Activated CD4-positive, CD25-positive, alpha-beta regulatory T cell treated with anti-CD3 and anti-CD28 coated beads, Interleukin-2, amount 50 U/mL, for 16 hours (primary cell): ENCODE data around the gene MID2.
"Not testable (repeated sequence)": the region's sequence is repeated elsewhere in the genome, so short reads cannot be mapped to it uniquely, and the experiment has no call there.

Source experiments
- DNase-seq: peaks from one replicate; pipeline ENCODE4 v3.0.0-alpha.2; 2020; ENCODE audit warnings: low read depth, low spot score

Gene MID2

DNA sequence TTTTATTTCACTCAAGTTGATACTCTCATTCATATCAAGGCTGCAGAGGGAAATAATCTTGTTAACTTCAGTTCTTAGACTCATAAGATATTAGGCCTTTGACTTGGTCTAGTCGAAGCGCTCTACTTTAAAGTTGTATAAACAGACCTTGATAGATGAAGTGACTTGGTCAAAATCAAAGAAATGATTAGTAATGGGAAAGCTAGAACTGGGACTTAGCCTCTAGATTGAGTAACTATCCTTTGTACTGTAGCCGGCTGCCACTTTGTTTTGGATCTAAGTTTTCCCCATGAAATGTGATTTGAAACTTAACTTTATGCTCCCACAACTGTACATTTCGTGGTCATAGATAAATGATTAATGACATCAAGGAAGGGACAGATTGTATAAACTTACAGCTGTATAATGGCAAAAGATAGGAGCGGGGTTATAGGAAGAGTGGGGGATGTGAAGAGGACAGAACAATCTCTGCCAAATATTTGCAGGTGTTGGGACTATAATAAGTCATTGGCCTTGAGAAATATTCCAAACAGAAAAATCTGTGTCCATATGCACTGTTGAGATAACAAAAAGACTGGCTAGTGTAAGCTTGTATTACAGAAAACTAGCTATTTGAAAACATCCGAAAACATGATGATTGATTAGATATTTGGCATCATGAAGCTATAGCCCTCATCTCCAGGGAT lies 17.2 kb downstream of the MID2 start:
- no peak for DNase-seq

DNA sequence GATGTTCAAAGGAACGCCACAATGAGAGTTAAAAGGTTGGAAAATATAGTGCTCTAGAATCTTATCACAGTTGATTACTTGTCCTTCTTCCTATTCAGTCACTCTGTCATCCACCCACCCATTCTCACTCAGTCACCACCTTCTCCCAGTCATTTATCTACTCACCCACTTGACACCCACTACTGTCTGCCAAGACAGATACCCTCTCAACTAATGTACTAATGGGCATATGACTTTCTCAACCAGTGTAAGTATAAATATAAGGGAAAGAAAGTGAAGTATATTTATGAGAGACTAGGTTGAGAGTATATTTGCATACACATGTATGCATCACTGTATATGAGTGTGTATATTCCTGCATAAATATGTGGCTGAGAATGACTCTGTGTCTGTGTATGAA lies 20.0 kb downstream of the MID2 start:
- no peak for DNase-seq

DNA sequence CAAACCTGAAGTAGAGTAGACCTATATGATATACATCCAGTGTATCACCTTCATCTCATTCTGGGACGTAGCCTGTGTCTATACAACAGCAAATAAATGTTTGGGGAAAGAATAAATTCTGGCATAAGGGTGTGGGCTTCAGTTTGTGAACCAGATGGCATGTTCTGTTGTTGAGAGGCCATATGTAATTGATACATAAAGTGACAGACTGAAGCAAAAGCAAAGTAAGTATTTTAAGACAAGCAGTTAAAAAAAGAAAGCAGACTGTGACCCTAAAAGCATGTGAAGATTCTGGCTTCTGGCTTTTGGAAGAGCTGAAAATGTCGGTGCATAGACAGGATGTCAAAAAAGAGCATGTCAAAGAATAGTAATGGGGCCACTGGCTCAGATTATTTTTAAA lies 22.9 kb downstream of the MID2 start:
- DNase-seq, result no peak

DNA sequence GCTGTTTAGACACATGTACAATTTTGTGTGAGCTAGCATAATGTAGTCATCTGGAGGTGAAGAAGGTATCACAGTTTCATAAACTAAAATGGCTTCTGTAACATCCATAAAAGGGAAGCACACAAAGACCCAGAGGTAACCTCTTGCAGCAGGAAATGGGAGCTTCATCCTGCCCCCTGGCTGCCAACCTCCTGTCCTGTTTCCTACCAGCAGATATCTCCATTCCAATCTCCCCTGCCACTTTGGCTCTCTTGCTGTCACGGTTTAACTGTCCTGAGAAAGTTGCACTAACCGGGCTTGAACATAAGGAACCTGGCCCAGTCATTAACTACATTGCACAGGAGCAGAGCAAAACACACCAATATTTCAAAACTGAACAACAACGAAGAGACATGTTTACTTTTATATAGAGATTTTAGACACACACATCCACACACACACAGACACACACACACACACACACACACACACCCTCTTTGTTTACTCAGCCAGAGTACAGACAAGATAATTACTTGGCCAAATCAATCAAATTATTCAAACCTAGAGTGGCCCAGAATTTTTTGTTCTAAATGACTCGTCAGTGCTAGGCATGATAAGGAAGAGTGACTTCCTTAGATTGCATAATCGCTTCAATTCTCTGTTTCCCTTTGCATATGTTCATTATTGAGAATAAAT lies 24.2 kb downstream of the MID2 start:
- DNase-seq, result no peak

DNA sequence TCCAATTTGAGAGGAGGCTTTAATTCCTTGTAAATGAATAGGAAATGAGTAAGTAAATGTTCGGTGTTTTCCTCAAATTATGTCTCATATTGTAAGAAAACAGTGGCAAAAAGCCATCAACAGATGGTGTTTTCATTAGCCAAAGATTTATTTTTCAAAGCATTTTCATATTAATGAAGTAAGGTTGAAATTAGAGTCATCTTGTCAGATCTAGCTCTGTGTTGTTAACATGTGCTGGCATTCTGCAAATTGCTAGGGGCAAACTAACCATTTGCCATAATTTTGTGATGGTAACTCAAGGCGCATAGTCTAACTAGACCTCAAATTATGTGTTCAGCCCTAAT lies 24.7 kb downstream of the MID2 start:
- DNase-seq, result no peak

DNA sequence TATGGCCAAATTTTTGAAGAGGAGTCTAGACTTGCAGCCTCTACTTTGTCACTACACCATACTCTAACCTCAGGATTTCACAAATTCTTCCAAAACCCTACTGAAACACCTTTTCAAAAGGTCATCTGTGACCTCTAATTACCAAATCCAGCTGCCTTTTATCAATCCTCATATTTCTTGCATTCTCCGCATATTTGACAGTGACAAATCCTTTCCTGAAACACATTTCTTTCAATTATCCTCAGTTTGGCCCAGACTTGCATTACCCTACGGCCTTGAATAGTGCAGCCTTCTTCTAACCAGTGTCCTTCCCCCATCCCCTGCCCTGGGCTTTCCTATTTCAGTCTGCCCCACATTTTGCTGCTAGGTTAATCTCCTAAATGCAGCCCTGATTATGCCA lies 25.5 kb downstream of the MID2 start:
- DNase-seq, result no peak

DNA sequence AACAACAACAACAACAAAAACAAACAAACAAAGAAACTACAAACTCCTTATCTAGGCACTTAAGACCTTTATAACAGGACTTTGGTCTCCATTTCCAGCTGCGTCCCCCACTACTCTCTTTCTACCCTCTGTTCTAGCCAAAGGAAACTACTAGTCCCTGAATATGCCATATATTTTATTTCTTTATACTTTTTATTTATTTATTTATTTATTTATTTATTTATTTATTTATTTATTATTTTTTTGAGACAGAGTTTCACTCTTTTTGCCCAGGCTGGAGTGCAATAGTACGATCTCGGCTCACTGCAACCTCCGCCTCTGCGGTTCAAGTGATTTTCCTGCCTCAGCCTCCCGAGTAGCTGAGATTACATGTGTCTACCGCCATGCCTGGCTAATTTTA lies 26.0 kb downstream of the MID2 start:
- DNase-seq, result not testable (repeated sequence)

DNA sequence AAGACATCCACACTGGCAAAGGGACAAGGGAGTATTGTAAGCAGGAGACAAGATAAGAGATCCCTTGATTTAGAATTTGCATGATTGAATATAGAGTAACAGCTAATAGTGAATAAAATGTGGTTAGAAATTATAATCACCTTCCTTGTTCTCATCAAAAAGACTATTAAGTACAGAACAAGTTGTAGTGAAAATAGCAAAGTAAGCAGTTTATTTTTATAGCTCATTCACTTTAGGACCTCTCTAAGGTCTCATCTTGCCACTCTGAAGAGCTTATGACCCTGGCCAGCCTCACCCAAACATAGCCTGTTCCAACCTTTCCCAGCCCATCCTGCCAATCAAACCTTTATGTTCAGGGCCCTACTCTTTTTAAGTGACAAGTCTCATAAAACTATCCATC lies 30.6 kb downstream of the MID2 start:
- no peak for DNase-seq

DNA sequence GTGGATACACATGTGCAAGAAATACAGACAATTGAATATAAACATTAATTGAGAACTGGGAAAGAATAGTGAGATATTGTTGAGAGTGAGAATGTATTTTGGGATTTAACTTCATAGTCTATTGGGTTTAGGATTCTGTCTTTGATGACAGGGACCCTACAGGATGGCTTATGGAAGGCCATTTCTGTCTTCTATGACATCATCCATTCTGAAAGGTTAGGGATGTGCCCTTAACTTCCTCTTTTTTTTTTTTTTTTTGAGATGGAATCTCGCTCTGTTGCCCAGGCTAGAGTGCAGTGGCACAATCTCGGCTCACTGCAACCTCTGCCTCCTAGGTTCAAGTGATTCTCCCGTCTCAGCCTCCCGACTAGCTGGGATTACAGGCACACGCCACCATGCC lies 31.4 kb downstream of the MID2 start:
- DNase-seq, result not testable (repeated sequence)

DNA sequence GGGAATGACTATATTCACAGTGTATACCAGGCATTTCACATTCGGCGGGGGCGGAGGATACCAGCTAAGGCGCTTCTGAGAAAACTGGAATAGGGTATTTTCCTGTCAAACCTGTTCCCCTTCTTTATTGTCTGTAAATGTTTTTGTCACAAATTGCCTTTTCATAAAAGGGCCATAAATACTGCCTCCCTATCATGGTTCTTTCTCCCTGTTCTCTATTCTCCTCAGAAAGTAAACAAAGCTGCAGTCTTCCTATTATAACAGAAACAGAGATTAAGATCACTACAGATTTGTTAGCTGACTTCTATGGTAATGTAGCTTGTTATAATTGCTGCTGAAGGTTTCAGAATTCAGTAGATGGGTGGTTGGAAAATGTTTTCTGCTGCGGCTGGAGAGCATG lies 32.2 kb downstream of the MID2 start:
- DNase-seq, result no peak

DNA sequence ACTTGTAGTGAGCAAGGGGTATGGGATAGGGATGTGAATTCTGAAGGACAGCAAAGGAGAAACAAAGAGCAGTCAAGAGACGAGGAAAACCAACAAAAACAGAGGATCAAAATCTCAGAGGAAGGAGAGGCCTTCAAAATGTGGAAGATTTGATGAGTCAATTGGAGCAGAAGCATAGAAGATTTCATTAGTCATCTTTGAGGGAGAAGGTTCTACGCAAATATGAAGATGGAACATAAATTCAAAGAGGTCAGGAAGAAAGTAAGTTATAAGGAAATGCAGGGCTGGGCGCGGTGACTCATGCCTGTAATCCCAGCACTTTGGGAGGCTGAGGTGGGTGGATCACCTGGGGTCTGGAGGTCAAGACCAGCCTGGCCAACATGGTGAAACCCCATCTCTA lies 35.4 kb downstream of the MID2 start:
- no peak for DNase-seq

DNA sequence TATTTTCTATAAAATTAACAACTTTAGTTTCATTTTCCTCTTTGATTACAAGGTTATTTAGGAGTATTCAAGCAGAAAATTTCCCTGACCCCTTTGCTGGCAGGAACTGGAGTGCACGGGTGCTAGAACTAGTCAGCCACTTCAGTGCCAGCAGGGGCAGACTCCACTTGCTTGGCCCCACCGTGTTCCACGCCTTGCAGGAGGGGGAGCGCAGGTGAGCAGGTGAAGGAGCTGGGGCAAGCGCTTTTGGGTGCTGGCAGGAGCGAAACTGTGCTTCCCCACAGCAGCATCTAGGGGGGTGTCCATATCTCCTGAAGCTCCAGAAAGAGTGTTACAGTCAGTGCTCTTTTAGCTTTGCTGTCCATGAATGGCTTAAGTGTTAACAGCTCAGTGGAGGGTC lies 45.5 kb downstream of the MID2 start:
- no peak for DNase-seq

DNA sequence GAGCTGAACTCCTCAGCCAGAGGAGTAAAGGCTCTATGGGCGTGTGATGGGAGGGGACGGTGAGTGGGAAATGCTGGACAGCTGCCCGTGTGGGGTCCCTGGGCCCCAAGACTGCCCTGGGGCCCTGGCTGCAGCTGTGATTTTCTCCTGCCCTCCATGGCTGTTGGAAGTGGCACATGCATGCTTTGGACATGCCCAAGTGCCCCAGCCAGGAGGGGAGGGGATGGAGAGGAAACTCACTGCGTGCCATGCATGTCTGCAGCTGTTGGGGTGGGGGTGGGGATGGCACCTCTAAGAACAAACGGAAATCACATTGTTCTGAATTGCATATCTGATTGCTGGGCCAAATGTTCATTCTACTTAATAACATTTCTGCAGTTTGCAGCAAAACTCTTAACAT lies 52.4 kb downstream of the MID2 start:
- DNase-seq, result no peak

DNA sequence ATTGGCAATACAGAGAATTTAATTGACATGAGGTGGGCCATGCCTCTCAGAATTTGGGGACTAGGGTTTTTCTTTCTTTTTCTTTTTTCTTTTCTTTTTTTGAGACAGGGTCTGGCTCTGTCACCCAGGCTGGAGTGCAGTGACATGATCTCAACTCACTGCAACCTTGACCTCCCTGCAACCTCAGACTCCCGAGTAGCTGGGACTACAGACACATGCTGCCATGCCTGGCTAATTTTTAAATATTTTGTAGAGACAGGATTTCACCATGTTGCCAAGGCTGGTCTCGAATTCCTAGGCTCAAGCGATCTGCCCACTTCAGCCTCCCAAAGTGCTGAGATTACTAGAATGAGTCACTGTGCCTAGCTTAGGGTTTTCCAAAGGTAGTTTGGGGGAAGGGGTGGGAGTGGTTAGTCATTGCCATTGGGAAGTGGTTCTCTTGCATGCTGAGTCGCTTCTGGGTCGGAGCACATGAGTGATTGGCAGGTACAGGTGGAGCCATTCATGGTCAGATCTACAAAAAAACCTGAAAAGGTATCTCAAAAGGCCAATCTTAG lies 54.5 kb downstream of the MID2 start:
- DNase-seq, result no peak

DNA sequence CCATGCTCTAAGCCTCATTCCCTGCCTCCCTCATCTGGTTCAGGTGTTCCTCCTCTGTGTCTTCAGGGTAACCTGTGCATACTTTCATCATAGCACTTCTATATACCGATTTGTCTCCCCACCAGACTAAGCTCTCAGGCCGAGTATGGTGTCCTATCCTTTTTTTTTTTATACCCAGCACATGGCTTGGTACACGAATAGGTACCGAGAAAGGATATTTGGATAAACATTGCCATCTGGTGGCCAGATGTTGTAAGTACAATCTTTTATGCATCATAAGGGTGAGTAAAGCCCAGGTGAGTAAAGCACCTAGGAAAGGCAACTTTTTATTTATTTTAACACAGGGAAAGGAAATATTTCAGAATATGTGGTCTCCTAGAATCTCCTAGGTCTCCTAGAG lies 68.4 kb downstream of the MID2 start:
- DNase-seq, result no peak

DNA sequence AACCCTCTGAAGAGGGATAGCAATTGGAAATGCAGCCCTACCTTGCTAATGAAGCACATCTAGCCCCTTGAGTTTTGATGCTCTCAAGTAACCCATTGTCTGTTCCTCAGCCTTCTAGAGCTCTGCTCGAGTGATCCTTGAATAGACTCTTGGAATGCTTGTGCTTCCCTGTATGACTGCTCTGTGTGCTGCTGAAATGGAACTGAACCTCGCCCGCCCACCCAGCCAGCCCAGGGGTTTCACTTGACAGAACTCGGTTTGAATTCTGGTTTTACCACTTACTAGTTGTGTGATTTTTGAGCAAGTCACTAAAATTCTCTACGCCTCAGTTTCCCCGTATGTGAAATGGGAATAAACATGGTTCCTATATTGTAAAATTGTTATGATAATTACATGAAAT lies 77.1 kb downstream of the MID2 start:
- no peak for DNase-seq

DNA sequence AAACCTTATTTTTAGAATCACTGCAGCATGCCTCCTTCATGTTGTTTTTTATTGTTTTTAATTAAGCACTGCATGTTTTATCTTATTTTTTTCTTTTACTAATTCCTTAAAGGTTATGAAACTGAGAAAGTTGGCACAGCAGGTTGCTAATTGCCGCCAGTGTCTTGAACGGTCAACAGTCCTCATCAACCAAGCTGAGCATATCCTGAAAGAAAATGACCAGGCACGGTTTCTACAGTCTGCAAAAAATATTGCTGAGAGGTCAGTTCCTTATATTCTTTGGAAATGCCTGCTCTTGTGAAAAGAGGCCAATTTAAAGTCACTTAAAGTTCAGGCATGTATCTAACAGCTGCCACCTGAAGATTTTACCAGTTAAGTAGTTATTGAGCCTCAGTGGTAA lies 79.7 kb downstream of the MID2 start:
- DNase-seq, result no peak

DNA sequence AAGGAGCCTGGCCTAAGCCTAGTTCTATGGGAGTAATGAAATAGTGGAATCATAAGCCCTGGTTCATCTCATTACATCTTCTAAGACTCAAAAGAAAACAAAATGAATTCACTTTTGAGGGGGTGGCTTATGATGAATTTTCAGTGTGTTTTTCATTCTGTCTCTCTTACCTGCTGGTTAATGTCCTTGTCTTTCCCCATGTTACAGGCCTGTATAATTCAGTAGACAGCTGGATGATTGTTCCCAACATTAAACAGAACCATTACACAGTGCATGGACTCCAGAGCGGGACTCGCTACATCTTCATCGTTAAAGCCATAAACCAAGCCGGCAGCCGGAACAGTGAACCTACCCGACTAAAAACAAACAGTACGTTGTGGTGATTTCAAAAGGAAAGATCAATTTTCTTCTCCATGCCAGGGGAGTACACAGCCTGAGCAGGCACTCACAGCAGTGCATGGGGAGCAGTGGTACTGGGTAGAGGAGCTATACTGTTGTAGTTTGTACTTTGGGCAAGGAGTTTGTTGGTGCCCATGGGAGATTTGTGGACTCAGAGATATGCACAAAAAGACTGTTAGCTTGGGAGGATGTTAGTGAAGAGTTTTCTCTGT lies 98.6 kb downstream of the MID2 start:
- DNase-seq, result no peak

DNA sequence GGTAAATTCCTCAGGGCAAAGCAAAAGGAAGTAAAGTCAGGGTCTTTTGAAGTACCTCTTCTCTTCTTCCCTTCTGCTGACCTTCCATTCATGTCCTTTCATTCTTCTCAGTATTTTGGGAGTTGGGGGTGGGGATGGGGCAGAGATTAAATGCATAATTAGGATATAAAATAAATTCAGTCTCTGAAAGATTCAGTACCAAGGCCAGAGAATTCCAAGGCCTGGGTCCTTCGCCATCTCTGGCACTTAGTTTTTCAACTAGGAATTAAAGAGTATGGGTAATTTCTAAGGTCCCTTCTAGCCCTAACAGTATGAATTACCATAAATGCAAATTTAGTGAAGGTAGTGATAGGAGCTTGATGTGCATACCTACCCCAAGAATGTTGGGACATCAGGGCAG lies 108.6 kb downstream of the MID2 start:
- no peak for DNase-seq

DNA sequence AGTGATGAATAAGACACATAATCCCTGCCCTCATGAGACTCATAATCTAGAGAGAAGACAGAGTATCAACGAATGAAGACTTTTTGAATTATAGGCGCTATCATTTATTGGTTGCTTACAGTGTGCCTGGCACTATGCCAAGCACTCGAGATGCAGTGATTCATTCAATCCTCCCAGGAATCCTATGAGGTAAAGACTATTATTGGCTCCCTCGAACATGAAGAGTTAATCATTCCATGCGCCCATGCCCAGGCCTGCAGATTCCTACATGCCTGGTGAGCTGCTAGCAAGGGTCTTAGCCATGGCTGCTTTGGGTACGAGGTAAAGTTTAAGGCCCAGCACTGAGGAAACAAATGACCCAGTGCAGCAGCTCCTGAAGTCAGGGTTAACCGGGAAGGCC lies 109.5 kb downstream of the MID2 start:
- DNase-seq, result no peak

DNA sequence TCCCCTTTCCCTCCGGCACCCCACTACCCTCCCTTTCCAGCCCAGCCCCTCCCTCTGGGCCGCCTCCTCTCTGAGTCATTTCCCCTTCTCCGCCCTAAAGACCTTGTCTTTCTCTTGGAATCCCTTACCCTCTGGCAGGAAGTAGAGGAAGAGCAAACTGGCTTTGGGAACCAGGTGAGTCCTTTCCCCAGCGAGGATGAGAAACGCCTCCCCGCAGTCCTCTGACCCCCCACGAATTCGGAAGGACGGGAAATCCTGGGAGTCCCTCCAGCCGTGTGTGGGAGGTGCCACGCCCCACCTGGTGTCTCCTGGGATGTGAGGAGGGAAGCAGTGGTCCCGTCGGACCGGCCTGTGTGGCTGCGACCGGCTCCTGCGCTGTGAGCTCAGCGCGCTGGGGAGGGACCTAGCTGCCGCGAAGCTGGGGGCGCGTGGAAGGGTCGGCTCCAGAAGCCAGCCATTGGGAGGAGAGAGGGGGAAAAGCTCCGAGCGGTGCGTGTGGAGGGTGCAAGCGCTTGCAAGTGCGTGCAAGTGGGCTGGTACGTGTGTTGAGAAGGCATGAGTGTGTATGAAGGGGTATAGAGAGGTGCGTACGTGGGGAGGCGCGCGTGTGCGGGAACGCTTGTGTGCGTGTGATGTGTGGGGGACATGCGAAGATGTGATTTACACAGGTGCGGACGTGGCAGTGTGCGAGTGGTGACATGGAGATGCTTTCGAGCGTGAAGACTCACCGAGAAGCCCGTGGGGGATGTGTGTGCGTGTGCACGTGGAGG lies 110.2 kb downstream of the MID2 start:
- DNase-seq, result no peak

DNA sequence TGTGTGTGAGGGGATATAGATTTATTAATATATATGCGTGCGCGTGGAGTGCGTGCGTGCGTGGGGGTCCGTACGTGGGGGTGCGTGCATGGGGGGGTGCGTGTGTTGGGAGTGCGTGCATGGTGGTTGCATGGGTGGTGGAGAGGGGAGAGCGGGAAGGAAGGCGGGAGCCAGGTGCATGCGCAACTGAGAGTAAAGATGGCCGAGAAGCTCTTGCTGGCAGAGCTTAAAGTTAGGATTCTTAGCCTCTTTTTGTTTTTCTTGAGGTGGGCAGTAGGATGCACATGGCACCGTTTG lies 110.7 kb downstream of the MID2 start:
- no peak for DNase-seq

DNA sequence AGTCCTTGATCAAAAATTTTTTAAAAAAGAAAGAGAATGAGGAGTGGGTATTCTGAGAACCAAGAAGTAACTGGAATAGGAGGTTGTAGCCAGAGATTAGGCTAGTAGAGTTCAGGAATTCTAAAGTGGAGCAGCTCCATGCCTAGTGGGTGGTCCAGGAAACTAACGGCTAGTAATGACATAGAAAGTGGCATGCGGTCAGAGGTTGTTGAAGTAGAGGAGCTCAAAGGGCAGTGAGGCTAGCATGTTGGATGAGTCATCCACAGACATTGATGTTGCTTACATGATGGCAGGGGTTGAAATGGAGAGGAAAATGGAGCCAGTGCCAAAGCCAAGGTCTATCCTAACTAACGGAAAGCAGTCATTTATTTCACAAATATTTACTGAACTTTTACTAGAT lies 114.4 kb downstream of the MID2 start:
- no peak for DNase-seq
